Measurements from ENCODE around the gene SH3TC1.

DNA sequence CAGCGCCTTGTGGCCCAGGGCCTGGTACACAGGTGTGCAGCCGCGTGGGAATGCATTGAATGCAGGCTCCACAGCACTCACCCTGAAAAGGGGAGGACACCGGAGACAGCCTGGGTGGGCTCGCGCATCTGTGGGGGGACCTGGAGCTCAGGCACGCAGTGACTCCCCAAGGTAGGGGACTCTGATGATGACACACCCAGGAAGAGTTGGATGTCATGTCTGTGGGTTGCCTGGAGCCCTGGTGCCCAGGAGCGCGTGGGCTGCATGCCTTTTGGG is 37.8 kb downstream of the SH3TC1 start:
- TF ChIP-seq, protein P1, sequence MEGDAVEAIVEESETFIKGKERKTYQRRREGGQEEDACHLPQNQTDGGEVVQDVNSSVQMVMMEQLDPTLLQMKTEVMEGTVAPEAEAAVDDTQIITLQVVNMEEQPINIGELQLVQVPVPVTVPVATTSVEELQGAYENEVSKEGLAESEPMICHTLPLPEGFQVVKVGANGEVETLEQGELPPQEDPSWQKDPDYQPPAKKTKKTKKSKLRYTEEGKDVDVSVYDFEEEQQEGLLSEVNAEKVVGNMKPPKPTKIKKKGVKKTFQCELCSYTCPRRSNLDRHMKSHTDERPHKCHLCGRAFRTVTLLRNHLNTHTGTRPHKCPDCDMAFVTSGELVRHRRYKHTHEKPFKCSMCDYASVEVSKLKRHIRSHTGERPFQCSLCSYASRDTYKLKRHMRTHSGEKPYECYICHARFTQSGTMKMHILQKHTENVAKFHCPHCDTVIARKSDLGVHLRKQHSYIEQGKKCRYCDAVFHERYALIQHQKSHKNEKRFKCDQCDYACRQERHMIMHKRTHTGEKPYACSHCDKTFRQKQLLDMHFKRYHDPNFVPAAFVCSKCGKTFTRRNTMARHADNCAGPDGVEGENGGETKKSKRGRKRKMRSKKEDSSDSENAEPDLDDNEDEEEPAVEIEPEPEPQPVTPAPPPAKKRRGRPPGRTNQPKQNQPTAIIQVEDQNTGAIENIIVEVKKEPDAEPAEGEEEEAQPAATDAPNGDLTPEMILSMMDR (IDR thresholded peaks at IDR 0.05; ENCODE audit: low read depth, low read length), result no peak
- no peak for TF ChIP-seq EZH2phosphoT487 (IDR thresholded peaks at IDR 0.05; ENCODE audit: low read depth)
